B cell (primary cell): ENCODE measurements around the gene DCLK1.

ENCODE experiments used
- CTCF ChIP-seq: fragments of 200-600 bp; IDR thresholded peaks from one replicate; pipeline ENCODE4 v1.8.0; 2022; ENCODE audit warnings: antibody characterized with exemption, mild to moderate bottlenecking
- EZH2 ChIP-seq: IDR thresholded peaks from 2 replicates; pipeline ENCODE4 v1.6.1; 2012; ENCODE audit warnings: borderline replicate concordance, low read depth, mild to moderate bottlenecking, moderate library complexity, low read length; ENCODE audit not compliant: insufficient read depth, poor library complexity, severe bottlenecking

- TF ChIP-seq CTCF (no peak), EZH2 (no peak)
Observed at GRCh38 chr13:35780613-35781012, 350.6 kb downstream of the DCLK1 start.
